HG03045 (cell line): ENCODE results near the gene CEP95.
"Not testable (repeated sequence)": the region's sequence is repeated elsewhere in the genome, so short reads cannot be mapped to it uniquely, and the experiment has no call there.

Source experiments
- ATAC-seq: cut with Tn5 transposase; IDR thresholded peaks from one replicate; pipeline ENCODE4 v1.9.1; 2021; ENCODE audit warnings: mild to moderate bottlenecking, moderate library complexity; ENCODE audit not compliant: unreplicated experiment

Gene CEP95

DNA sequence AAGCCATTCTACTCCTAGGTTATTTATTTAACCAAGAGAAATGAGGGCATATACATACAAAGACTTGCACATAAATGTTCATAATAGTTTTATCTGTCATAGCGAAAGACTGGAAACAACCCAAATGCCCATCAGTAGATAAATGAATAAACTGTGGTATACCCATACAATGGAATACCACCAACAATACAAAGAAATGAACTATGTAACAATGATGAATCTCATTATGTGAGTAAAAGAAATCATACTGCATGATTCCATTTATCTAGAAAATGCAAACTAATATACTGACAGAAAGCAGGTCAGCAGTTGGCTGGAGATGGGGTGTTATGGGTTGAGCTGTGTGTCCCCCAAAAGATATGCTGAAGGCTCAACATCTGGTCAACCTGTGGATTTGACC, 57.3 kb downstream of the CEP95 start:
- no peak for ATAC-seq

GRCh38 chr17:64565563-64565962, 58.8 kb downstream of the CEP95 start:
- ATAC-seq: no peak

- no peak for ATAC-seq
Measured at GRCh38 chr17:64571746-64572145, 65.0 kb downstream of the CEP95 start.

- no peak for ATAC-seq
Measured at GRCh38 chr17:64572682-64573154, 65.9 kb downstream of the CEP95 start.

GRCh38 chr17:64573214-64573613, 66.4 kb downstream of the CEP95 start:
- ATAC-seq: no peak

GRCh38 chr17:64574646-64575045, 67.9 kb downstream of the CEP95 start:
- ATAC-seq: no peak

GRCh38 chr17:64575431-64575830, 68.7 kb downstream of the CEP95 start:
- no peak for ATAC-seq

DNA sequence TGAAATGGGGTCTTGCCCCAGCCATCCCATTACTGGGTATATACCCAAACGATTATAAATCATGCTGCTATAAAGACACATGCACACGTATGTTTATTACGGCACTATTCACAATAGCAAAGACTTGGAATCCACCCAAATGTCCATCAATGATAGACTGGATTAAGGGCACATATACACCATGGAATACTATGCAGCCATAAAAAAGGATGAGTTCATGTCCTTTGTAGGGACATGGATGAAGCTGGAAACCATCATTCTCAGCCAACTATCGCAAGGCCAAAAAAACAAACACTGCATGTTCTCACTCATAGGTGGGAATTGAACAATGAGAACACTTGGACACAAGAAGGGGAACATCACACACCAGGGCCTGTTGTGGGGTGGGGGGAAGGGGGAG, 70.2 kb downstream of the CEP95 start:
- ATAC-seq: not testable (repeated sequence)

DNA sequence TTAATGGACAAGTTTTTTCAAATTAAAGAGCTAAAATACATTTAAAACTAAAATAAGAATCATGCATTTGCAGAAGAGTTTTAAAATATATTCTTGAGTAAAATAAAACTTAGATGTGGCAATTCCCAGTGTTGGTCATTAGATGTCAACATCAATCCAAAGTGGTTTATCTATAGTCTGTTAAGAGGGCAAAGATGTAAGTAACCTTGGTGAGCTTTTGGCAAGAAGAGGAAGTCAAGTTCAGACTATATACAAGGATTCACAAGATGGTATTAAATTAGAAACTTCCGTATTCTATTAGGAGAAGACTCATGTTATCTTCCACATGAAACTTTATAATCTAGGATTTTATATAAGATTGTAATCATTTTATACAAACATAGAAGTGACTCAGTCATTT, 73.1 kb downstream of the CEP95 start:
- ATAC-seq: no peak

DNA sequence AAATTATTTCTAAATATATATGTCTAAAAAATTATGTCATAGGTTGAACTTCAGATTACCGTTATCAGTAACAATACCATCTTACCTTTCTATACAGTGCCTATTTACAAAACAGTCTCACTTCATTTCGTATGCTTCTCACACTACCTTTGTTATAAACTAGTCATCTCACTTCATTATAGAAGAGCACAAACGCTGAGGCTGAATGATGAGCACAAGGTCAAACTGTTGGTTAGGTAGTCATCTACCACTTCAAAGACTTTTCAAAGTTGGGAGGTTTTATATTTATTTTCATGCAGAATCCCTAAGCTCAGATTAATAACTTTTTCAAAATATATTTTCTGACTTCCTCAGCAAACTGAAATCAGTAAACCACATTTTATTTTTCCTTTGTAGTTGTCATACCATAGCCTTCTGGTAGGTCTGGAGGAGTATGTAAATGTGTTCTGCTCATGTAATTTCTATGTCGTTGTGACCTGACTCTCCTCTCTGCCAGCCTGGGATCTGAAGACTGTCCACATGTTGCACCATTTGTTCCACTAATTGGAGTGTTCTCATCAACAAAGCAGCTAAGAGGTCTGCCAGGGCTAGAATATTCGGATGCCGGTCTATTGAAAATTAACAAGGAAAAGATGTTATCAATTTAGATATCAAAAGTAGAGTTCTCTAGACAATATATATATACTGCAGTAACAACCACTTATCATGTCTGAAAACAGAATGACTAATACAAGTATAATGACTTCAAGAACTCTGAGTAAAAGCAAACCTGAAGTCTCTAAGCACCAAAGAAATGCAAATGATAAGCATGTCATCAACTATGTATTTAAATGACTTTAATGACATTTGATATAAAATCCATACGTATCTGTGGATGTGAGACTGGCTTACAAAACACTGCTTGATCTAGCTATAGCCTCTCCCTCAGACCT, 73.9 kb downstream of the CEP95 start:
- no peak for ATAC-seq

DNA sequence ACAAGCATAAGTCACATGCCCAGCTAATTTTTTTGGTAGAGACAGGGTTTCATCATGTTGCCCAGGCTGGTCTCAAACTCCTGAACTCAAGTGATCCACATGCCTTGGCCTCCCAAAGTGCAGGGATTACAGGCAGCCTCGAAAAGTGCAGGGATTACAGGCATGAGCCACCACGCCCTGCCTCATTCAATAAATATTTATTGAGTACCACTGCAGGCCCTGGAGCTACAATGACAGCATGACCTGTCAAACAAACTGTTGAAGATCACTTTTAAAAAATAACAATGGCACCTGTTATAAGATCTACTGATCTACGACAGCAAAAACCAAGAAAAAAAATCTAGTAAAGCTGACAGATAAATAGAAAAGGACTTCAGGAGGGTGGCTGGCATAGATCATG, 76.3 kb downstream of the CEP95 start:
- ATAC-seq: no peak

GRCh38 chr17:64585146-64585545, 78.4 kb downstream of the CEP95 start:
- no peak for ATAC-seq
